Vagina (tissue), 2 donors: ENCODE measurements around the gene CADPS2. TPM values are rescaled to one million over a fixed set of nuclear protein-coding genes. Genes with fewer than 3 reads are reported as not detected.

Source experiments
- DNase-seq, 2 donors: peaks; one replicate each; pipeline ENCODE4 v3.0.0-alpha.2; 2017; ENCODE audit errors: extremely low spot score in 2 of 2
- H3K27ac ChIP-seq: fragments of 200-600 bp; sonication (generic); one replicate; pipeline ENCODE4 v1.5.1; 2019
- H3K27me3 ChIP-seq: fragments of 200-600 bp; sonication (generic); one replicate; pipeline ENCODE4 v1.5.1; 2019
- H3K36me3 ChIP-seq, 2 donors: fragments of 200-600 bp; sonication (generic); one replicate each; pipeline ENCODE4 v1.5.1; 2017 to 2019
- H3K4me1 ChIP-seq: fragments of 200-600 bp; sonication (generic); one replicate; pipeline ENCODE4 v1.5.1; 2019
- H3K4me3 ChIP-seq, 2 donors: fragments of 200-600 bp; sonication (generic); 1 replicate in 1 of 2; 2 replicates in 1 of 2; pipeline ENCODE4 v1.5.1; 2016 to 2019
- H3K9me3 ChIP-seq: fragments of 200-600 bp; sonication (generic); one replicate; pipeline ENCODE4 v1.5.1; 2019
- POLR2A ChIP-seq, 2 donors: fragments of 450-650 bp; IDR thresholded peaks; one replicate each; pipeline ENCODE4 v1.6.1; 2017; ENCODE audit warnings: antibody characterized with exemption in 2 of 2, mild to moderate bottlenecking in 2 of 2, moderate library complexity in 2 of 2
- POLR2AphosphoS5 ChIP-seq, 2 donors: sonication (generic); formaldehyde crosslinking; IDR thresholded peaks; one replicate each; pipeline ENCODE4 v1.9.0; 2017; ENCODE audit warnings: antibody characterized with exemption in 2 of 2, mild to moderate bottlenecking in 2 of 2, low read depth in 1 of 2; ENCODE audit not compliant: insufficient read depth in 1 of 2
- intact Hi-C: fragments of 100-400 bp; cut with DNase I; formaldehyde crosslinking; loops from one replicate; pipeline ENCODE4 v1.15.1; 2023
- total RNA-seq: library from RNA; depleted of rRNA; stranded (reverse); fragments of >200 nt; gene quantifications from one replicate; pipeline ENCODE4 v1.2.3, GENCODE V29; 2016
- TF ChIP-seq, protein P1 (sequence below), 3 experiments: fragments of 450-650 bp in 2 of 3; fragments of 200-600 bp in 1 of 3; sonication (generic) in 1 of 3; IDR thresholded peaks; one replicate each; pipeline ENCODE4 v1.5.1; 2017 to 2019; ENCODE audit warnings: antibody characterized with exemption in 3 of 3, mild to moderate bottlenecking in 2 of 3, moderate library complexity in 2 of 3

CADPS2 gene
- total RNA-seq, 1 donor from 2014 or later = 25.5 TPM

DNA sequence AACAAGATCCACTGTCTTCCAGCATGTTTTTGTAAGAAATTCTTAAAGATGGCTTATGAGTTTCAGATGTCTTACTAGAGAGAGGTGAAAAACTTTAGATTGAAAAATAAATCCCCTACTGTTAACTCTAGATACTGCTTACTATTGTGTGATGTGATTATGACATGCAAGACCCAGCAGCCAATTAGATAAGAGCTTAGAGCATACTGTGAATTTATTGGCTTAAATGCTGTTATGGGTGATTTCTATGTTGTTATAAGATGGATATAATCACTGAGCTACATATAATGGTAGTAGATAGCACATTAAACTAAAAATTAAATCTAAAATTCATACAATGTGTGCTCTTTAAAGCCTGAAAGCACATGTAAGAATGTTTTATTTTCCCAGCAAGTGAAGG is 187.2 kb downstream of the CADPS2 start, which contains the start of gene RNF133:
RNF133 (minus strand) TSS at position 101 of the 400 bp plus-strand sequence. CDS start 199 bp downstream, outside the sequence.
- TF ChIP-seq, protein P1, sequence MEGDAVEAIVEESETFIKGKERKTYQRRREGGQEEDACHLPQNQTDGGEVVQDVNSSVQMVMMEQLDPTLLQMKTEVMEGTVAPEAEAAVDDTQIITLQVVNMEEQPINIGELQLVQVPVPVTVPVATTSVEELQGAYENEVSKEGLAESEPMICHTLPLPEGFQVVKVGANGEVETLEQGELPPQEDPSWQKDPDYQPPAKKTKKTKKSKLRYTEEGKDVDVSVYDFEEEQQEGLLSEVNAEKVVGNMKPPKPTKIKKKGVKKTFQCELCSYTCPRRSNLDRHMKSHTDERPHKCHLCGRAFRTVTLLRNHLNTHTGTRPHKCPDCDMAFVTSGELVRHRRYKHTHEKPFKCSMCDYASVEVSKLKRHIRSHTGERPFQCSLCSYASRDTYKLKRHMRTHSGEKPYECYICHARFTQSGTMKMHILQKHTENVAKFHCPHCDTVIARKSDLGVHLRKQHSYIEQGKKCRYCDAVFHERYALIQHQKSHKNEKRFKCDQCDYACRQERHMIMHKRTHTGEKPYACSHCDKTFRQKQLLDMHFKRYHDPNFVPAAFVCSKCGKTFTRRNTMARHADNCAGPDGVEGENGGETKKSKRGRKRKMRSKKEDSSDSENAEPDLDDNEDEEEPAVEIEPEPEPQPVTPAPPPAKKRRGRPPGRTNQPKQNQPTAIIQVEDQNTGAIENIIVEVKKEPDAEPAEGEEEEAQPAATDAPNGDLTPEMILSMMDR (IDR thresholded peaks at IDR 0.05) = no peak
- no peak for TF ChIP-seq POLR2A (IDR thresholded peaks at IDR 0.05)
- no peak for TF ChIP-seq POLR2AphosphoS5 (IDR thresholded peaks at IDR 0.05; ENCODE audit: insufficient read depth in 1 of 2, low read depth in 1 of 2)
- Histone ChIP-seq H3K27me3 (no peaks in the 10 kb centered on the region), H3K36me3 (no peaks in the 10 kb centered on the region), H3K9me3 (no peaks in the 10 kb centered on the region), H3K4me3 (no peak within 1 kb of the TSS), H3K4me1 (no peaks in the 10 kb centered on the region), H3K27ac (no peak within 1 kb of the TSS)
- intact Hi-C loops = no loop called here
- DNase-seq = no peak

- H3K27ac ChIP-seq = no peak overlapping the region
- H3K4me3 ChIP-seq = no peak overlapping the region
- H3K27me3 ChIP-seq = no peaks in the 10 kb centered on the region
- no peak for DNase-seq
- intact Hi-C loops = no loop called here
- TF ChIP-seq POLR2AphosphoS5 (IDR thresholded peaks at IDR 0.05; ENCODE audit: insufficient read depth in 1 of 2, low read depth in 1 of 2) = no peak
- no peak for TF ChIP-seq POLR2A (IDR thresholded peaks at IDR 0.05)
- TF ChIP-seq, protein P1 (IDR thresholded peaks at IDR 0.05) = no peak
- H3K36me3 ChIP-seq = no peaks in the 10 kb centered on the region
- no peaks in the 10 kb centered on the region for H3K9me3 ChIP-seq
- no peaks in the 10 kb centered on the region for H3K4me1 ChIP-seq
These were observed 190.4 kb downstream of the CADPS2 start for GRCh38 chr7:122695816-122696215.

DNA sequence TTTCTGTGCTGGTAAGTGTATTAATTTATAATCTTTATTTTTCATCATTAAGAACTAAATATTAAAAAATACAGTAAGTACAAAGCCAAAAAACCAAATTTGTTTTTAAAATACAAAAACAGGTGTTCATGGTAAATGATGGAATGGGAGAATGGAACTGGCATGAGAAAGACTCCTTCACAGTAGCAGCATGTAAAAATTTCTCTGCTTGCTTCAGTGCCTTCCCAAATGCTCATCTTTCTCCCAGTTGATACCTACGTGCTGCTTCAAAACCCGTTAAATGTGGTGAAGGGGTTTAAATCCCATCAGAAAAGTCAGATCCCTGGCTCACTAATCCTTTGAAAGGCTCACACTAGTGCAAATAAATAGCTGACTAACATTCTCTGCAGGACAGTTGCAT is 191.6 kb downstream of the CADPS2 start:
- H3K27ac ChIP-seq = no peak overlapping the region
- H3K9me3 ChIP-seq = no peaks in the 10 kb centered on the region
- DNase-seq = no peak
- no peak overlapping the region for H3K4me3 ChIP-seq
- intact Hi-C loops = no loop called here
- TF ChIP-seq POLR2A (IDR thresholded peaks at IDR 0.05) (no peak), POLR2AphosphoS5 (IDR thresholded peaks at IDR 0.05; ENCODE audit: insufficient read depth in 1 of 2, low read depth in 1 of 2) (no peak)
- TF ChIP-seq, protein P1 (IDR thresholded peaks at IDR 0.05) = no peak
- H3K27me3 ChIP-seq = no peaks in the 10 kb centered on the region
- no peaks in the 10 kb centered on the region for H3K4me1 ChIP-seq
- no peaks in the 10 kb centered on the region for H3K36me3 ChIP-seq

GRCh38 chr7:122692769-122693309 is 193.4 kb downstream of the CADPS2 start:
- Histone ChIP-seq H3K4me3 (no peak overlapping the region), H3K9me3 (no peaks in the 10 kb centered on the region), H3K36me3 (no peaks in the 10 kb centered on the region), H3K27me3 (no peaks in the 10 kb centered on the region), H3K27ac (no peak overlapping the region), H3K4me1 (no peaks in the 10 kb centered on the region)
- TF ChIP-seq, protein P1 (IDR thresholded peaks at IDR 0.05) = no peak
- no peak for TF ChIP-seq POLR2A (IDR thresholded peaks at IDR 0.05)
- no peak for TF ChIP-seq POLR2AphosphoS5 (IDR thresholded peaks at IDR 0.05; ENCODE audit: insufficient read depth in 1 of 2, low read depth in 1 of 2)
- intact Hi-C loops = no loop called here
- no peak for DNase-seq

GRCh38 chr7:122691569-122692235 is 194.6 kb downstream of the CADPS2 start:
- TF ChIP-seq POLR2A (IDR thresholded peaks at IDR 0.05) = no peak
- no peak for TF ChIP-seq POLR2AphosphoS5 (IDR thresholded peaks at IDR 0.05; ENCODE audit: insufficient read depth in 1 of 2, low read depth in 1 of 2)
- TF ChIP-seq, protein P1 (IDR thresholded peaks at IDR 0.05) = no peak
- no peak overlapping the region for H3K4me3 ChIP-seq
- H3K27ac ChIP-seq = no peak overlapping the region
- no peaks in the 10 kb centered on the region for H3K36me3 ChIP-seq
- intact Hi-C loops = no loop called here
- no peaks in the 10 kb centered on the region for H3K9me3 ChIP-seq
- H3K4me1 ChIP-seq = no peaks in the 10 kb centered on the region
- DNase-seq = no peak
- no peaks in the 10 kb centered on the region for H3K27me3 ChIP-seq
